Mesenteric fat pad (tissue), 1 donor: ENCODE results near the gene ESRP2. TPM values are rescaled to one million over a fixed set of nuclear protein-coding genes. Genes with fewer than 3 reads are reported as not detected.

Experiments used
- DNase-seq: peaks from one replicate; pipeline ENCODE4 v3.0.0-alpha.2; 2020; ENCODE audit warnings: low spot score
- long read RNA-seq: library from polyadenylated mRNA; unstranded; transcript quantifications from one replicate; pipeline ENCODE4 v2.0.0, GENCODE V29; 2020
- total RNA-seq: library from RNA; stranded (reverse); fragmentation: NEBNext Ultra II Directional; extraction: Animal tissue kit (Norgen Biotek cat#: 25700); gene quantifications from one replicate; pipeline ENCODE4 v1.2.1, GENCODE V29; 2021
- donor health status: DM: yes; HTN: yes; CAD: no.

The ESRP2 gene
- 0.71 TPM for total RNA-seq
- long read RNA-seq: 0 reads

DNA sequence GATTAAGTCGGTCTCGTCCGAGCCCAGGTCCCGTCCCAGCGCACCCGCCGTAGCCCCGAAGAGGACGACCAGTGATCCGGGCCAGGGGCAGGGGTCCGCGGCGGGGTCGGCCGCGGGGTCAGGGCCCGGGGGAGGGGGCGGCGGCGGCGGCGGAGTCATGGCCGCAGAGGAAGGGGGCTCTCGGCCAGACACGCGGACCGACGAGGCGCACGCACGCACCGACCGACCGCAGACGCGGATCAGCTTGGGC lies at the start of gene ESRP2:
TSS of gene ESRP2 (minus strand) at position 241 of the 250 bp plus-strand sequence. CDS start at position 159, 82 bp downstream.
- DNase-seq: no peak

DNA sequence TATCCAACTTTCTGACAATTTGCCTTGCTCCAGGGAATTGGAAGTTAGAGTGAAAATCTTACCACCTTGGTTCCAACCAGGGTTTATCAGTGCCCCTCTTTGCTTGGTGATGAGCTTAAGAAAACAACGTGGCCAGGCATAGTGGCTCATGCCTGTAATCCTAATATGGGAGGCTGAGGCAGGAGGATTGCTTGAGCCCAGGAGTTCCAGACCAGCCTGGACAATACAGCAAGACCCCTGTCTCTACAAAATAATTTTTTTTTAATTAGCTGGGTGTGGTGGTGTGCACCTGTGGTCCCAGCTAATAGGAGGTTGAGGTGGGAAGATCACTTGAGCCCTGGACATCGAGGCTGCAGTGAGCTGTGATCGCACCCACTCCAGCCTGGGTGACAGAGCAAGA lies 49.8 kb upstream of the ESRP2 start:
- DNase-seq: no peak

DNA sequence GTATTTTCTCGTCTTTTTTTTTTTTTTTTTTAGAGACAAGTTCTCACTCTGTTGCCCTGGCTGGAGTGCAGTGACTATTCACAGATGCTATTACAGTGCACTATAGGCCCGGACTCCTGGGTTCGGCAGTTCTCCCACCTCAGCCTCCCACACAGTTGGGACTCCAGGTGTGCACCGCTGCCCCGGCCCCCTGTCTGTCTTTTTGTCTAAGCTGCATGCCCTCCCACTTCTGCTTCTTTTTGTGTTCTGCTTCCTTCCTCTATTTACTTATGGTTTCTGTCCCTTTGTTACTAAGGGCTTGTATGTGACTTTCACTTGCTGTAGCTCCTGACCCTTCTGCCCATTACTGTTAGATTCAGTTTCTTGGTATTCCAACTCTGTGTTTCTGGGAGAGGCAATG lies 48.9 kb upstream of the ESRP2 start:
- no peak for DNase-seq

DNA sequence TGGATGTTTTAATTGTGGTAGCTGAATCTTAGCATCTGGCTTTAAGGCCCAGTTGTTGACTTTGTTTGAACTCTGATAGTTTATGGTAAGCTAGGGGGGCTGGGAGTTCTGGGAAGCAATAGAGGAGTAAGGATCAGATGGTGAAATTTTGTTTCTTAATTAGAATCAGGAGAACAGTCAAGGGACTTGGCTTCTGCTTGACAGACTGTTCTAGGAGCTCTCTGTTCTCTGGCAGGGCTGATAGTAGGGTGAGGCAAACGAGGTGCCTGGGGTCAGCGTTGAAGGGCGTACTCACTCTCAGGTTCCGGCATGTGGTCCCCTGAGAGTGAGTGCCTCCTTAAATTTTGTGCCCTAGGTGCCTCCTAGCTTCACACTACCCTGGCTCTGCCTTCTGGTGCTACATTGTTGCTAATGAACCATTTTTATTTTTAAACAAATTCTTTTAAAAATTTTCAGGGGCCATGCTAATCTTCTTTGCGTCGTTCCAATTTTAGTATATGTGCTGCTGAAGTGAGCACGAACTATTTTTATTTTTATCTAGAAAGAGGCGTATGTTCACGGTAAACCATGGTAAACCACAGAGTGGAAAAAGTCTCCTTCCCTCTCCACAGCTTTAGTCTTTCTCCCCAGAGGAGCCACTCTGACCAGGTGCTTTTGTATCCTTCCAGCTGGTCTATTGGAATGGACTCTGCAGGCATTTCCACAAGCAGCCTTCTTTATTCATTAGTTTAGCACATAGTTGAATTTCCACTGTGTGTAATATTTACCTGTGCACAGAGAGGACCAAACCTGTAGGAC lies 48.1 kb upstream of the ESRP2 start:
- DNase-seq: no peak

- no peak for DNase-seq
Measured at GRCh38 chr16:68283346-68283745, 47.4 kb upstream of the ESRP2 start.

DNA sequence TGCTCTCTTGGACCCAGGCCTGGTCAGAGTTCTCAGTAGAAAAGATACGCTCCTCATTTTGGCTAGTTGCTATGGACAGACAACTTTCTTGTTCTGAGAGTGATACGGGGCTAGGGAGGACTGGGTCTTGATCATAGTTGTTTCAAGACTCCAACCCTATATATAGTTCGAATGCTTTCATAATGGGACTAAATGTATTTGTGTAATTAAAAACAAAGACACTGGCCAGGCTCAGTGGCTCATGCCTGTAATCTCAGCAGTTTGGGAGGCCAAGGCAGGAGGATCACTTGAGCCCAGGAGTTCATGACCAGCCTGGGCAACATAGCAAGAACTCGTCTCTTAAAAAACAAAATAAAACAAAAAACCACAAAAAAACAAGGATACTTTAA lies 46.1 kb upstream of the ESRP2 start:
- DNase-seq: no peak

GRCh38 chr16:68281368-68282063 lies 45.6 kb upstream of the ESRP2 start:
- no peak for DNase-seq

GRCh38 chr16:68279726-68280558 lies 44.0 kb upstream of the ESRP2 start:
- DNase-seq: no peak

- no peak for DNase-seq
Measured at GRCh38 chr16:68276223-68276622, 40.3 kb upstream of the ESRP2 start.

DNA sequence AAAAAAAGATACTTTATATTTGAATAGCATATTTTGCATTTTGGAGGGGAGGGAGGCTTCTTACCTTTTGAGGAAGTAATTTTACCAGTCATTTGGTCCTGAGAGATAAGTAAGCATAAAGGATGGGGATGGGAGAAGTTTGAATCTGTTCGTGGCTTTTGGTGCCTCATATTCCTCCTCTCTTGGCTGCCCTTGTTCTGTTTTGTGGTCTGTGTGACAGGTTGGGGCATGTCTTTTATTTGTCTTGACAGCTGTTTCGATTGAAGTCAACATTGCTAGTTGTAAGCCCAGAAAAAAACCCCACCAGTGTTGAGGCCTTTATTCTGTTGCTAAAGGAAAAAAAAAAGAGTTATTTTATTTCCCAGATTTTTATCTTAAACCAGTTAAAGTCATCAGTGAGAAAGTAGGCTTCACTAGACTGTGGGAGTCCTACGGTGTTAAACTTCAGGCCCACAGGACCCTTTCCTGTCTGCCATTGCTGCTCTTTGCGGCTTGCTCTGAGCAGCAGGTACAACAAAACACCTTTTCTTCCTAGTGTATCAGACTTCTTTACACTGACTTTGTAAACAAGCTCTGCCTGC lies 39.8 kb upstream of the ESRP2 start:
- no peak for DNase-seq

DNA sequence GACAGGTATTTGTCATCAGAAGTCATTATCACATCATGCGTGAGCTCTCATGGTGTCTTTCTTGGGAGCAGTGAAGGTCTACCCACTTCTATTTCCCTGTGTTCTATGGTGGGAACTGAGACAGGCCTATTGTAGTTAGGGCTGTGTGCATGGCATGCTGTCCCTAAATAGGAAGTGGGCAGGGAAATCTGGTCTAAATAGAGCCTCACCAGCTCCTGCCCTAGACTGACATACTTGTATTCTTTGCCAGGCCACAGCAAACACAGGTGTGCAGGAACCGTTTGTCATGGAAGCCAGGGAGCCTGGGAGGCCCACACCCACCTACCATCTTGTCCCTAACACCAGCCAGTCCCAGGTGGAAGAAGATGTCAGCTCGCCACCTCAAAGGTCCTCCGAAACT lies 38.5 kb upstream of the ESRP2 start:
- DNase-seq: no peak

- DNase-seq: no peak
Measured at GRCh38 chr16:68273896-68274295, 38.0 kb upstream of the ESRP2 start.

GRCh38 chr16:68273459-68273858 lies 37.5 kb upstream of the ESRP2 start:
- DNase-seq: no peak

DNA sequence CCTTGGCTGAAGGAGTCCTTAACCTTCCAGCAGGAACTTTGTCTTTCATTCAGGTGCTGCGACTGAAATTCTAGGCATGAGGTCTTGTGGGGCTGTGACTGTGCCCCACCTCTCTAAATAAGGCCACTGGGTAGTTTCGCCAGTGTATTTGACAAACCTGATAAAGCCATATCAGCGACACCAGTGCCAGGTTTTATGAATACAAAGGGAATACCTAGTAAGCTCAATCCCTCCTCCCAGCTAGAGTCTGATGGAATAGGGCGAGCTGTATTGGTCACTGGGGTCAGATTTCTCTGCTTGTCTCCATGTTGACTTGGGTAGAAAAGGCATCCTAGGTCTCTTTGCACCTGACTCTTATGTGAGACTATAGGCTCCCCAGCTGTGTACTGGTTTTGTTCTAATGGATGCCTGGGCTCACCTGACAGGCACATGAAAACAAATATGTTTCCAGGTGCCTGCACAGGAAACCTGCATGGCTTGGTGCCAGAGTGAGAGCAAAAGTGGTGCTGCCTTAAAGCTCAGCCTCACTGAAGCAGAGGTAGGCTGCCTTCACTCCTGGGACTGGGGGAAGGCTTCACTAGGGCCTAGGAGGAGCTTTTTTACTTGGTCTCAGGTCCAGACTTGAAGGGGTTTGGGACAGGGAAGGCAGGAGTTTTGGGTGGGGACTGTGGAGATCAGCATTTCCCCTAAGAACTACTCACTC lies 36.7 kb upstream of the ESRP2 start:
- no peak for DNase-seq

- DNase-seq: no peak
Measured at GRCh38 chr16:68270353-68270752, 34.4 kb upstream of the ESRP2 start.

- DNase-seq: no peak
Measured at GRCh38 chr16:68269793-68270192, 33.9 kb upstream of the ESRP2 start.

DNA sequence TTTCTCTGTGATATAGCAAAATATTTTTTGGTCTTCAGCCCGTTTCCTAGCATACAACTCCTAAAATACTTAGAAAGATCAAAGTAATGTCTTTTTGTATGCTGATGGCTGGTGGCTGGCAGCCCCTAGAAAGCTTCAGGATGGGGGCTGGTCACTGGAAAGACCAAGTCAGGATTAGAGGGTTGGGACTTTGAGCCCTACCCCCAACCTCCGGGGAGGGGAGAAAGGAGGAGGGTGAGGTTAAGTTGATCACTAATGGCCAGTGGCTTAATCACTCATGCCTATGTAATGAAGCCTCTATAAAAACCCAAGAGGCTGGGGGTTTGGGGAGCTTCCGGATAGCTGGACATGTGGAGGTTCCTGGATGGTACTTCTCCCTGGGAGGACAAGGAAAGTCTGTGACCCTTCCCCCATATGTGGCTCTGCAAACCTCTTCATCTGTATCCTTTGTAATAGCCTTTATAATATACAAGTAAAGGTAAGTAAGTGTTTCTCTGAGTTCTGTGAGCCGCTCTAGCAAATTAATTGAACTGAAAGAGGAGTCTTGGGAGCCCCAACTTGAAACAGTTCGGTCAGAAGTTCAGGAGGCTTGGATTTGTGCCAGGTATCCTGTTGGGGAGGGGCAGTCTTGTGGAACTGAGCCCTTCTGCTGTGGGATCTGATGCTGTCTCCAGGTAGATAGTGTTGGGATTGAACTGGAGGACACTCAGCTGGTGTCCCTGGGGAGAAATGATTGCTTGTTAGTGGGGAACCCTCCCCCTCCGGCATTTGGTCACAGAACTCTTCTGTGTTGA lies 31.9 kb upstream of the ESRP2 start:
- DNase-seq: no peak

DNA sequence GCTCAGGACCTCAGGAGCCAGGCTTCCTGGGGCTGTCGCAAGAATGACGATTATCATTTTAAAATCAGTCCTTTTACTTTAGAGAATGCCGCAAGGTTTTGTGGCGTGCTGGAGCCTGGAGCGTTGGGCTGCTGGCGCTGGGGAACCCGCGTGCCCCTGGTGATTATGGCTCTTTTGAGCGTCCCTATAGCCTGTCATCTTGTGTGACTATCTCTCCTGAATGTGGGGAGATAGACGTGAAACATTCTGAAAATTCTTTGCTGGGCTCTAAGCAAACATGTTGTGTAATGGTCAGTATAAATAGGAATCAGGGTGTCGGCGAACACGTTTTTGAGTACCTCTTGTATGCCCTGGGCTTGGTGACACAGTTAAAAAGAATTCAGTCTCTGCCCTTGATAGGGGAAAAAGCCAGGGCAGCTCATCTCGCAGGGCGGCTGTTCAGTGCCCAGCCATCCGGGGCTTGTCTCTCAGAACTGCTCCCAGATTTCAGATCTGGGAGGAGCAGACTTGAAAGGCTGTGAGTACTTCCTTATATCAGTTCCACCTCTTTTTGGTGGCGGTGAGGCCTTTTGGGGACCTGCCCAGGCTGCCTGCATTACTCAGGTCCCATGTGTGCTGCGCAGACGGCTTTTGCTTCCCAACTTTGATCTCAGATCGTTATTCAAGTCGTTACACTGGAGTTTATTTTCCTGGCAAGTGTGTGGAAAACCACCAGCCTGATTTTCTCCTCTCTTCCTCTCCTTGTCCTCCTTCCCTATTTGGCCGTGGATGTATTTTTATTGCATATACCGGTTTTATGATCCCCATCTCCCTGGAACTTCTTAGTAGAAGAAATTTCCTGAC lies 29.4 kb upstream of the ESRP2 start:
- DNase-seq: no peak
